D721Med (cell line): ENCODE data around the gene ERN1.

Source experiments
- DNase-seq: peaks from one replicate; pipeline ENCODE4 v3.0.0; 2011; ENCODE audit warnings: low spot score; ENCODE audit not compliant: insufficient read length
- FAIRE-seq: peaks from 2 replicates; lab custom pipeline; 2011; peaks lifted over from hg19 to GRCh38; lab: Jason Lieb, UNC
- TF ChIP-seq, protein P1 (sequence below): IDR thresholded peaks from 2 replicates; pipeline ENCODE4 v1.5.1; 2012; ENCODE audit warnings: mild to moderate bottlenecking, control low read depth; ENCODE audit not compliant: insufficient read depth; ENCODE audit errors: missing control alignments

The ERN1 gene

DNA sequence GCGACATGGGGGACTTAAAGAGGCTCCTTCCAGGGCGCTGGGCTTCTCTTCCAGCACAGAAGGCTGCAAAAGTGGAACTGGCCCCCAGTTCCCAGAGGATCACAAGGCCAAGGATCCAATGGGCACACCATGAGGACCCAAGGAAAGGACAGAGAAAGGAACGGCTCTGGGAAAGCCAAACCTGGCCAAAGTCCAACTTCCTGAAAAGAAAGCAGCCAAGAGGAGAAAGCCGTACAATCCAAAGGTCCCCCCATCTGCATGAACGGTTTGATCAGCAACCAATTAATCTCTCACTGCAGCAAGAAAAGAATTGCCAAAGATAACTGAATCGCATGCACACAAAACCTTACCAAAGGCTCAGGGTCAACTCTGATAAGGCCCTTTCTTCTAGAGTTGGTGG is 89.7 kb downstream of the ERN1 start:
- DNase-seq (no peak), FAIRE-seq (no peak)
- TF ChIP-seq, protein P1, sequence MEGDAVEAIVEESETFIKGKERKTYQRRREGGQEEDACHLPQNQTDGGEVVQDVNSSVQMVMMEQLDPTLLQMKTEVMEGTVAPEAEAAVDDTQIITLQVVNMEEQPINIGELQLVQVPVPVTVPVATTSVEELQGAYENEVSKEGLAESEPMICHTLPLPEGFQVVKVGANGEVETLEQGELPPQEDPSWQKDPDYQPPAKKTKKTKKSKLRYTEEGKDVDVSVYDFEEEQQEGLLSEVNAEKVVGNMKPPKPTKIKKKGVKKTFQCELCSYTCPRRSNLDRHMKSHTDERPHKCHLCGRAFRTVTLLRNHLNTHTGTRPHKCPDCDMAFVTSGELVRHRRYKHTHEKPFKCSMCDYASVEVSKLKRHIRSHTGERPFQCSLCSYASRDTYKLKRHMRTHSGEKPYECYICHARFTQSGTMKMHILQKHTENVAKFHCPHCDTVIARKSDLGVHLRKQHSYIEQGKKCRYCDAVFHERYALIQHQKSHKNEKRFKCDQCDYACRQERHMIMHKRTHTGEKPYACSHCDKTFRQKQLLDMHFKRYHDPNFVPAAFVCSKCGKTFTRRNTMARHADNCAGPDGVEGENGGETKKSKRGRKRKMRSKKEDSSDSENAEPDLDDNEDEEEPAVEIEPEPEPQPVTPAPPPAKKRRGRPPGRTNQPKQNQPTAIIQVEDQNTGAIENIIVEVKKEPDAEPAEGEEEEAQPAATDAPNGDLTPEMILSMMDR: no peak

DNA sequence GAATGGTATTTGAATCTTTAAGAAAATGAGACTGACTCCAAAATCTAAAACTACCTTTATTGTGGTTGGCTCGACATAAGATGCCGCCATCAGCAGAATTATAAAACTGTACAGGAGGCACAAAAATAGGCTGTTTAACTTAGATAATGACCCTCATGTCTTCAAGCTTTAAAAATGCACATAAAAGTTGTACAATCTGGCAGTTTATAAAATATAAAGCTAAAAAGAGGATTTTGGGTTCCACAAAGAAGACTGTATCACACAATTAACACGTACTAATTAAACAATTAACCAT is 90.9 kb downstream of the ERN1 start:
- FAIRE-seq (no peak), DNase-seq (no peak)
- TF ChIP-seq, protein P1: no peak

DNA sequence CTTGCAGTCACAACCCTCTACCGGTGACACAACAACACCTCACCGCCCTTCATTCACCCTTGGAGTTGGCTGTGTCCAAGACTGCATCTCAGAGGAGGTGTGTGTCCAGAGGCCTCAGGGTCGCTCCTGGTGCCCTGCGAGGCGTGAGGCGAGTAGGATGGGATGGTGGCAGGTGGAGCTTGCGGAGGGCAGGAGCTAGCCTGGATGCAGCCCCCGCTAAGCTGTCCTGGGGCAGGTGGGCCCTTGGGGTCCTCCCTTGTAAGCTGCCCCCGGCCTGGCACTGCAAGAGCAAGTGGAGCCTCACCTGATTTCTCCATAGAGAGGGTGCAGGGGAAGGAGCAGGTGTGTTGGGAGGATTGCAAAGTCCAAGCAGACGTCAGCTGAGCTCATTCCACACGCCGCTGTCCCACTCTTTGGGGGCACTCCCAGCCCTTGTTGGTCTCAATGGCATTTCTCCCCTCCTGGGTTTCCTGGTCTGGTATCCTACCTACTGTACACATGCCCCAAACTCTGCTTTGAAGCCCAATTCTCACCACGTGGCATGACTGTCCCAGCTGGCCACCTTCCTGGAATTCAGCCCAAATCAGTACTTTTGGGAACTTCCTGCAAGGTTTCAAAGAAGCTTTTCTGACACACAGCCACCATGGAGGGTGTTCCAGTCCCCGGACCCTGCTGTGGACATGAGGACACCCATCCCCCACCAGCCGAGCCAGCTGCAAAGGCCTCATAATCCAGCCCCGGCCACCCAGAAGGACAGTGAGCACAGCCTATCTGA is 91.4 kb downstream of the ERN1 start:
- TF ChIP-seq, protein P1: no peak
- no peak for DNase-seq
- FAIRE-seq: no peak

DNA sequence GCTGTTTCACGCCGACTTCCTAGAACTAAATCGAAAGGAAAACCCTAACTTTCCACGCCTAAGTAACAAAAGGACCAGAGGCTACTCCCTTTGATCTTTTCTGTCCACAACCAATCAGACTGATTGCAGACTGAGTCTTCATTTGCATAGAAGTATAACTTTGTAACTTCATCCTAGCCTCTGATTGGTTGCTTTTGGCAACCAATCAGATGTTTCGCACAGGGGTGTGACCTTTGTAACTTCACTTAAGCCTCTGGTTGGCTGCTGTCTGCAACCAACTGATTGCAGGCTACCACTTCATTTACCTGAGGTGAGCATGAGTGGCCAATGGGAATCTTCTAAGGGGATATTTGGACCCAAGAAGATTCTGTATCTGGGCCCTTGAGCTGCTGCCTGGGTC is 92.1 kb downstream of the ERN1 start:
- FAIRE-seq (no peak), DNase-seq (no peak)
- TF ChIP-seq, protein P1: no peak

DNA sequence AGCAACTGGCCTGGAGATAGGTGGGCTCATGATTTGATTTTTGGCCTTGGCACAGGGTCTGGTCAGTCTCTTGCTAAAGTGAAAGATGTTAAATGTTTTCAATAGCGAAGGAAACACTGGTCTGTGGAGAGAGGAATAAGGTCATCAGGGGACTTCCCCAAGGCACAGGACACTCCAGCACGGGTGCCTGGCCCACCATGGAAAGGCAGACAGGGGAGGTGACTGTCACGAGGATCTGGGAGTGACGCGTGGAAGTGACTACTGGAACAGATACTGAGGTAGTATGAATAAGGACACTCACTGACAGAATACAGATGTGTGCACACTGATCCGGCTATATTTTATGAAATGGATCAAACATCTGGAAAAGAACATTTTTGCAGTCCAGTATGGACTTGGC is 92.8 kb downstream of the ERN1 start:
- TF ChIP-seq, protein P1: no peak
- DNase-seq (no peak), FAIRE-seq (no peak)

DNA sequence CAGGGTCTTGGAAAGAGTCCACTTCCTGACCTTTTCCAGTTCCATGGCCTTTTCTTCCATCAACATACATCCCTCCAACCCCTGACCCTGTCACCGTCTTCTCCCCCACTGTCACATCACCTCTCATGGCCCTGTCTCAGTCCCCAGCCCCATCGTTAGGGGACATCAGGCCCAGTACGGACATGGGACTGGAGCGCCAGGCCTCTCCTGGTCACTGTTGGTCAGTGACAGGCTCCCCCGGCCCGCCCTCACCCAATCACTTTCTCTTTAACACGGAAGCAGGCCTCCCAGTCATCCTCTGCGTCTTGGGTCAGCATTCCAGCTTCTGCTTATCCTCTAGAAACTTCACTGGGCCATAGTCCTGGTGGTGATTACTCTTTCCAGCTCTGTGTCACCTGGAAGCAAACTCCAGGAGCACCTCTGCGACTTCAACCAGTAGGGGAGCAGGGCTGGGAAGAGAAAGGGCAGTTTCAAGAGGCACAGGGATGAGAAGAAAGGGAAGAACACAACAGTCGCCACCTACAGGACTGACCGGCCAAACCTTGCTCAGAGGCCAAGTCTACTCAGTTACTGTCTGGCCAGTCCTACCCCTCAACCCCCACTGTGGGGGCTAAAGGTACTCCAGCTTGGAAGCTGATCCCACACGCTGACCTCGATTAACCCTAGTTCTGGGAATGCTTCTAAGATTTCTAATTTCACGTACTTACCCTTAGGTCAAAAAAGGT is 93.6 kb downstream of the ERN1 start:
- TF ChIP-seq, protein P1: no peak
- no peak for FAIRE-seq
- DNase-seq: no peak

DNA sequence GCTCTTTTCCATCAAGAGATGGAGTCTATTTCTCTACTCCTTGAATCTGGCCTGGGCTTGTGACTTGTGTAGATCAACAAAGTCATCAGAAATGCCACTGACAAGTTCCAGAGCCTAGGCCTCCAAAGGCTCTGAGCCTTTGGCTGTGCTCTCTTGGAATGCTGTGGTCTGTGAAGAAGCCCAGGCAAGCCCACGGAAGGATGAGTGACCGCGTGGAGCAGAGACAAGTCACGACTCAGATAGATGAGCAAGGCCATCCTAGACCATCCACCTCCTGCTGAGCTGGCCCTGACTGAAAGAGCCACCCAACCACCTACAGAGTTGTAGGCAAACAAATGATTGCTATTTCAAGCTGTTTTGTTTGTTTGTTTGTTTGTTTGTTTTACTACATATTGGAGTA is 97.9 kb downstream of the ERN1 start:
- TF ChIP-seq, protein P1: no peak
- no peak for FAIRE-seq

More for the DNA sequence above, 97.9 kb downstream of the ERN1 start:
- no peak for DNase-seq
